Chondrocyte (in vitro differentiated cells): ENCODE results near the gene DCDC1. TPM values are rescaled to one million over a fixed set of nuclear protein-coding genes. Genes with fewer than 3 reads are reported as not detected.

ENCODE experiments used
- DNase-seq: peaks from one replicate; pipeline ENCODE4 v3.0.0; 2021; ENCODE audit warnings: mixed read lengths, low spot score
- H3K27ac Mint-ChIP-seq: one replicate; pipeline ENCODE4 v1.8.0; 2021; ENCODE audit warnings: mild to moderate bottlenecking, moderate library complexity, mixed read lengths; ENCODE audit not compliant: unreplicated experiment
- H3K27me3 Mint-ChIP-seq: 2 replicates; pipeline ENCODE4 v1.8.0; 2021; ENCODE audit warnings: low read depth, mixed read lengths
- H3K36me3 Mint-ChIP-seq: 2 replicates; pipeline ENCODE4 v1.8.0; 2021; ENCODE audit warnings: low read depth, mixed read lengths
- H3K4me1 Mint-ChIP-seq: 2 replicates; pipeline ENCODE4 v1.8.0; 2021; ENCODE audit warnings: low read depth, mild to moderate bottlenecking, mixed read lengths
- H3K4me3 Mint-ChIP-seq: one replicate; pipeline ENCODE4 v1.8.0; 2021; ENCODE audit warnings: mild to moderate bottlenecking, moderate library complexity, mixed read lengths; ENCODE audit not compliant: unreplicated experiment
- H3K9me3 Mint-ChIP-seq: 2 replicates; pipeline ENCODE4 v1.8.0; 2021; ENCODE audit warnings: low read depth, mixed read lengths
- total RNA-seq: library from RNA; stranded (reverse); gene quantifications from 3 replicates; pipeline ENCODE4 v1.2.1, GENCODE V29; 2021
- TF ChIP-seq, protein P1 (sequence below): fragments of 200-600 bp; sonication (generic); IDR thresholded peaks from 2 replicates; pipeline ENCODE4 v1.5.0; 2021; ENCODE audit warnings: antibody characterized with exemption, mild to moderate bottlenecking, moderate library complexity

Gene DCDC1
- total RNA-seq, 1 donor from 2014 or later, result not detected

DNA sequence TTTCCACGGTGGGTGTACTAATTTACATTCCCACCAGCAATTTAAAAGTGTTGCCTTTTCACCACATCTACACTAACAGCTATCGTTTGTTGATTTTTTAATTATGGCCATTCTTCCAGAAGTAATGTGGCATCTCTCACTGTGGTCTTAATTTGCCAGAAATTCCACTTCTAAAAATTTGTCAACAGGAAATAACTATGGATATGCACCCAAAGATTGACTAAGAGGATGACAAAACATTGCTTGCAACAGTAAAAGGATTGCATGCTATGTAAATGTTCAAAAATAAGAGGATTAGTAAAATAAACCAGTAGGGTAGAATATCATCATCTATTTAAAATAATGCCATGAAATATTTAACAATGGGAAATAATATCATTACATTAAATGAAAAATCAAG, 219.5 kb downstream of the DCDC1 start:
- Mint-ChIP-seq H3K4me3 (no peak overlapping the region), H3K9me3 (no peaks in the 10 kb centered on the region), H3K36me3 (no peaks in the 10 kb centered on the region), H3K4me1 (no peaks in the 10 kb centered on the region), H3K27ac (no peak overlapping the region), H3K27me3 (peaks cover 1% of the 10 kb centered on the region)
- no peak for DNase-seq
- TF ChIP-seq, protein P1, sequence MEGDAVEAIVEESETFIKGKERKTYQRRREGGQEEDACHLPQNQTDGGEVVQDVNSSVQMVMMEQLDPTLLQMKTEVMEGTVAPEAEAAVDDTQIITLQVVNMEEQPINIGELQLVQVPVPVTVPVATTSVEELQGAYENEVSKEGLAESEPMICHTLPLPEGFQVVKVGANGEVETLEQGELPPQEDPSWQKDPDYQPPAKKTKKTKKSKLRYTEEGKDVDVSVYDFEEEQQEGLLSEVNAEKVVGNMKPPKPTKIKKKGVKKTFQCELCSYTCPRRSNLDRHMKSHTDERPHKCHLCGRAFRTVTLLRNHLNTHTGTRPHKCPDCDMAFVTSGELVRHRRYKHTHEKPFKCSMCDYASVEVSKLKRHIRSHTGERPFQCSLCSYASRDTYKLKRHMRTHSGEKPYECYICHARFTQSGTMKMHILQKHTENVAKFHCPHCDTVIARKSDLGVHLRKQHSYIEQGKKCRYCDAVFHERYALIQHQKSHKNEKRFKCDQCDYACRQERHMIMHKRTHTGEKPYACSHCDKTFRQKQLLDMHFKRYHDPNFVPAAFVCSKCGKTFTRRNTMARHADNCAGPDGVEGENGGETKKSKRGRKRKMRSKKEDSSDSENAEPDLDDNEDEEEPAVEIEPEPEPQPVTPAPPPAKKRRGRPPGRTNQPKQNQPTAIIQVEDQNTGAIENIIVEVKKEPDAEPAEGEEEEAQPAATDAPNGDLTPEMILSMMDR, result no peak

DNA sequence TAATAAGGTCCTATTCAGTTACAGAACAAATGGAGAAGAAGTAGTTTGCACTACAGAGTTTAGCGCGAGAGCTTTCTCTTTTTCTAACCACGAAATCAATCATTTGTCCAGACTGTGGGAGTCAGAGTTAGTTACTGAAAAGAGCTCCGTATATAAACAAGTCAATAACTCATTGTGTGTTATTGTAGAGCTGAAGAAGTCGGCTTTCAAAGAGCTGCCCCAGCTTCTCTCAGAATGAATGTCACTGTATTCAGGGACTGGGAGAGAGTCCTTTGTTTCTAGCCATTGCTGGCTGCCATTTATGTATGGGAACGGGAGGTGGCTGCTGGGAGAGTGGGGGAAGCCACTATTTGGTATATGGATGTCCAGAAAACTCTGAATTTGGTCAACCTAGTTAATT, 227.8 kb downstream of the DCDC1 start:
- H3K27ac Mint-ChIP-seq, result no peak overlapping the region
- H3K9me3 Mint-ChIP-seq, result no peaks in the 10 kb centered on the region
- DNase-seq, result no peak
- H3K4me1 Mint-ChIP-seq, result no peaks in the 10 kb centered on the region
- H3K36me3 Mint-ChIP-seq, result no peaks in the 10 kb centered on the region
- no peak overlapping the region for H3K4me3 Mint-ChIP-seq
- TF ChIP-seq, protein P1, result no peak
- peaks cover 16% of the 10 kb centered on the region for H3K27me3 Mint-ChIP-seq

DNA sequence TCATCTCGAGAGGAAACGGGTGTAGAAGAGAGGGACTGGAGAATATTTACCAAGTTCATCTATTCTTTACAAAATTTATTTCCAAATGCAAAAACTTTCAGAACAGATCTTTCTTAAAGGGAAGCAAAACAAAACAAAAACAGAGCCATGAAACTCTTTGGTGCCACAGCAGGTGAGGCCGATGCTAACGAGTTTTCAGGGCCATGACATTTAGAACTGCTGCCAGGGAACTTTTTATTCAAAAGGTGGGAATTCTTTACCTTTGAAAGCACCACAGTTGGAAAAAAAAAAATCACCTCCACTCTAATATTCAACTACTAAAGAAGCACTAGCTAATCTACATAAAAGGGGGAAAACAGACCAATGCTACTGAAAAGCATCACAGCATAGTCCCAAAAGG, 230.1 kb downstream of the DCDC1 start:
- peaks cover 18% of the 10 kb centered on the region for H3K27me3 Mint-ChIP-seq
- H3K4me3 Mint-ChIP-seq, result no peak overlapping the region
- DNase-seq, result no peak
- H3K4me1 Mint-ChIP-seq, result no peaks in the 10 kb centered on the region
- no peaks in the 10 kb centered on the region for H3K9me3 Mint-ChIP-seq
- no peak overlapping the region for H3K27ac Mint-ChIP-seq
- H3K36me3 Mint-ChIP-seq, result no peaks in the 10 kb centered on the region
- TF ChIP-seq, protein P1, result no peak

DNA sequence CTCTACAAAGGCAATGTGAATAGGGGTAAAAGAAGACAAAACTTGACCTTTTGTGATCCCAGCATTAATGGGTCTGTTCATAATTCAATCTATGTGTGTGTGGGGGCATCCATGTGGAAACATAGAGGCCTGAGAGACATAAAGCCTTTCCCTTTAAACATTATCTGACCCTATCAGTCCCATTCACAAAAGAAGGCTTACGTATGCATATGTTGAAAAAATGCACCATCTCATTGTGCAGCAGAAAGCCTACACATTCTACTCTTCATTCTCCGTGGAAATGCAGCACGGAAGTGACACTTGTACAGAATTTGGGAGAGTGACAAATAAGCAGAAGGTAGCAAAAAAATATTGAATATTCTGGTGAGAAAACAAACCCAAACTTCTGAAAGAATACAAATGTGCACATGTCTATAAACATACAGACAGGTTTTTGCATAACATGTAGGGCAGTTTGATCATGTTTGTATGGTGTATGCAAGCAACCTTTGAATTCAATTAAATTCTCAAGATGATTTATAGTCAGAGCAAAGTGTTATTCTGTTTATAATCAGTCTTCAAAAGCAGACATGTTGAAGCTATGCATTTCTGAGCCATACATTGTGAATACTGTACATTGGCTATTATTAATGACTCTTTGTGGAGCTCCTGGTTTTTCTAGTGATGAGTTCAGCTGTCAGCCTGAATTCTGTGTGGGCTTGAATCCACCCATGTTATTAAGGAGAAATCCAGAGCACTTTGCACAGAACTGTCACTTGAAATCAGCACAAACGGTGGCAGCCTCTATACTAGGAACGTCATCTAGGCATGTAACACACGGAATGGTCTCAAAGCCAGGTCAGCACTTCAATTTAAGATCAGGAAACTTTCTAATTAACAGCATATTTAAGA, 236.8 kb downstream of the DCDC1 start:
- no peak for DNase-seq
- TF ChIP-seq, protein P1, result no peak
- no peak overlapping the region for H3K4me3 Mint-ChIP-seq
- no peaks in the 10 kb centered on the region for H3K9me3 Mint-ChIP-seq
- no peaks in the 10 kb centered on the region for H3K4me1 Mint-ChIP-seq
- H3K27ac Mint-ChIP-seq, result no peak overlapping the region
- H3K36me3 Mint-ChIP-seq, result no peaks in the 10 kb centered on the region
- H3K27me3 Mint-ChIP-seq, result peaks cover 9% of the 10 kb centered on the region

DNA sequence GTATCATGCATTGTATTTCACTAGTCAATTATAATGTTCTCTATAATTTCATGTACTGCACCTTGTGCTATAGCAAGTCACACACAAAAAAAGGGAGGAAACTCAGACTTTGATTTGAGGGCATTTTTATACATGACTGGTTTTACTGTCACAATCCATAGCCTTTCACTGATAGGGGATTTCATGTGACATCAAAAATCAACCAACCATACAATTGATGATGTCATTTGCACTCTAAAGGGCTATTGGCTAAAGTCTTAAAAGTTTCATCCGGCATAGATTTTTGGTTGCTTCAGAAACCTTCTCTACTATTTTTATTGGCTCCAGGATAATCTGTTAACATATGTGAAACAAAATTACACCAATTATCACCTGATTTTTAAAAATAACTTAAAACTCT, 237.8 kb downstream of the DCDC1 start:
- Mint-ChIP-seq H3K9me3 (no peaks in the 10 kb centered on the region), H3K27me3 (peaks cover 6% of the 10 kb centered on the region), H3K4me1 (no peaks in the 10 kb centered on the region), H3K36me3 (no peaks in the 10 kb centered on the region), H3K4me3 (no peak overlapping the region), H3K27ac (no peak overlapping the region)
- TF ChIP-seq, protein P1, result no peak
- no peak for DNase-seq
